ENCODE results near the gene ITGA8. TPM values are rescaled to one million over a fixed set of nuclear protein-coding genes. Genes with fewer than 3 reads are reported as not detected.
"Not testable (repeated sequence)": the region's sequence is repeated elsewhere in the genome, so short reads cannot be mapped to it uniquely, and the experiment has no call there.

The ITGA8 gene
- total RNA-seq, 2 experiments from 2014 or later = not detected

GRCh38 chr10:15606377-15606776 is 113.3 kb downstream of the ITGA8 start:
- peaks cover 9% of the 10 kb centered on the region for H3K27me3 Mint-ChIP-seq
- H3K36me3 Mint-ChIP-seq (ENCODE audit: low read depth) = no peaks in the 10 kb centered on the region
- no peak overlapping the region for H3K4me3 Mint-ChIP-seq
- no peak for DNase-seq
- CTCF ChIA-PET = no interaction called here
- no peak overlapping the region for H3K27ac Mint-ChIP-seq
- POLR2A ChIA-PET = no interaction called here
- H3K9me3 Mint-ChIP-seq = no peaks in the 10 kb centered on the region
- no peaks in the 10 kb centered on the region for H3K4me1 Mint-ChIP-seq

DNA sequence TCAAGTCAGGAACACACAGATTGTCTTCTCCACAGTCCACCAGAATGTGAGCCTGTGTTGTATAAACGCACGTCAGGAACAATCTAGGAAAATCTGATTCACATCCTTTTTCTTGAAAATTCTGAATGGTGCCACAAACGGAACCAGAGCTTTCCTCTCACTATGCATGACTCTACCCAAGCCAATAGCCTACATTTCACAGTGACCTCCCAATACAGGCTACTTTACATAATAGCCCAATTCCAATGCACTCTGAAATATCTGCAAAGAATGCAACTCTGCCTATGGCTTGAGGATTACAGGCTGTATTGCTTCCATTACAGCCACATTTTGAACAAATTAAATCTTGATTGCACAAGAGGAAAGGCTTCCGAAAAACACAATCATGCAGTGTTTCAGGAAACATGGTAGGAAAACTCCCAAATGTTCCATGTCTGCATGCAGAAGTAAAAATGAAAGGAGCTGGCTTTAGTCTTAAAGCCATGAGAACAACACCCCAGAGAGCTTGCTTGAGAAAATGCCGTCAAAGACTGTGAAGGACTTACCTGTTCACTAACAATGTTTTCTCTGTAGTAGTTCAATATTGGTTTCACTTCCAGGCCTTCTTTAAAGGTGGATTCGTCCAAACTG is 113.9 kb downstream of the ITGA8 start:
- Mint-ChIP-seq H3K27me3 (peaks cover 9% of the 10 kb centered on the region), H3K9me3 (no peaks in the 10 kb centered on the region), H3K36me3 (ENCODE audit: low read depth) (no peaks in the 10 kb centered on the region), H3K4me1 (no peaks in the 10 kb centered on the region), H3K27ac (no peak overlapping the region), H3K4me3 (no peak overlapping the region)
- ChIA-PET POLR2A (no interaction called here), CTCF (no interaction called here)
- DNase-seq = no peak

DNA sequence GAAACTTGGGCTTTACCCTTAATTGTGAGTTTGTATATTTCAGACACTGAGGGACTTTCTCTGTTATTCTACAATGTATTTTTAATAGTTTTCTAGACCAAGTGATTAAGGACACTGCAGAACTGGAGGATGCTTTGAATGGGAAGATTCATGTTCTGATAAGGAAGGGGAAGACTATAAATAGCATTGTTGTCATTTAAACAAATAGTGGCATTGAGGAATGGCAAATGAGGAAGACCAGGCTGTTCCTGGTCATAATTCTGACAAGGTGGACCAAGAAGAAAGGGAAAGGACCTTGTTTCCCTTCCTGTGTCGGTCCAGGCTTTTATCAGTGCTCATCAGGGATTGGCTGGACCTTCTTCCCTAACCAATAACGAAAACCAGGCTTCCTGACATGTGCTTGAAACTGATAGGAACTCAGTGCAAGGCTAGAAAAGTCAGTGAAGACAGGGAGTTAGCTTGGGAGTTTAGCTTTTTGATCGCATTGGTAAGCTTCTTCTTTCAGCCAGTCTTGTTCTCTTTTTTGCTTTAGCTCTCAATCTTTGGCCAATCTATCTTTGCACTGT is 116.2 kb downstream of the ITGA8 start:
- Mint-ChIP-seq H3K9me3 (no peaks in the 10 kb centered on the region), H3K4me3 (no peak overlapping the region), H3K27me3 (peaks cover 7% of the 10 kb centered on the region), H3K4me1 (no peaks in the 10 kb centered on the region), H3K36me3 (ENCODE audit: low read depth) (no peaks in the 10 kb centered on the region), H3K27ac (no peak overlapping the region)
- ChIA-PET CTCF (no interaction called here), POLR2A (no interaction called here)
- DNase-seq = no peak

DNA sequence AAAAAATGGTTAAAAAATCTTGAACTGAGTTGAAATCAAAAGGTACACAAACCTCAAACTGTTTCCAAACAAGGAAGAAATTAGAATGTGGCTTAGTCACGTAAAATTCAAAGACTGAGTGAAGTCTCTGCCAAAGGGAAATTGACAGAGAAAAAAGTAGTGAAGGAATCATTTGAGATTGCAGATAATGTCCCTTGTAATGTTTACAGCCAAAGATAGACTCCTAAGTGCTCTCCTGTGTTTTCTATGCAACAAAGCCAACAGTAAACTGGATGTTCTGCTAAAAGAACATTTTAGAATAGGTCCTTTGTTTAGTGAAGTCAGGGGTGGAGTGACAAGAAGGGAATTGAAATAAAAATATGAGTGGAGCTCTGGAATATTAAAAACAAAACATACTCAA is 117.9 kb downstream of the ITGA8 start:
- H3K36me3 Mint-ChIP-seq (ENCODE audit: low read depth) = no peaks in the 10 kb centered on the region
- no peak for DNase-seq
- H3K27ac Mint-ChIP-seq = no peak overlapping the region
- no peak overlapping the region for H3K4me3 Mint-ChIP-seq
- no peaks in the 10 kb centered on the region for H3K9me3 Mint-ChIP-seq
- peaks cover 7% of the 10 kb centered on the region for H3K27me3 Mint-ChIP-seq
- CTCF ChIA-PET = no interaction called here
- POLR2A ChIA-PET = no interaction called here
- H3K4me1 Mint-ChIP-seq = no peaks in the 10 kb centered on the region

GRCh38 chr10:15595260-15595659 is 124.5 kb downstream of the ITGA8 start:
- ChIA-PET POLR2A (no interaction called here), CTCF (no interaction called here)
- H3K4me3 Mint-ChIP-seq = no peak overlapping the region
- H3K9me3 Mint-ChIP-seq = no peaks in the 10 kb centered on the region
- H3K27ac Mint-ChIP-seq = no peak overlapping the region
- DNase-seq = no peak
- H3K4me1 Mint-ChIP-seq = no peaks in the 10 kb centered on the region
- peaks cover 4% of the 10 kb centered on the region for H3K27me3 Mint-ChIP-seq
- H3K36me3 Mint-ChIP-seq (ENCODE audit: low read depth) = no peaks in the 10 kb centered on the region

GRCh38 chr10:15591937-15592336 is 127.8 kb downstream of the ITGA8 start:
- CTCF ChIA-PET = no interaction called here
- DNase-seq = no peak
- H3K27me3 Mint-ChIP-seq = peaks cover 8% of the 10 kb centered on the region
- H3K4me1 Mint-ChIP-seq = no peaks in the 10 kb centered on the region
- no peaks in the 10 kb centered on the region for H3K9me3 Mint-ChIP-seq
- no peaks in the 10 kb centered on the region for H3K36me3 Mint-ChIP-seq (ENCODE audit: low read depth)
- H3K27ac Mint-ChIP-seq = no peak overlapping the region
- no peak overlapping the region for H3K4me3 Mint-ChIP-seq
- POLR2A ChIA-PET = no interaction called here

DNA sequence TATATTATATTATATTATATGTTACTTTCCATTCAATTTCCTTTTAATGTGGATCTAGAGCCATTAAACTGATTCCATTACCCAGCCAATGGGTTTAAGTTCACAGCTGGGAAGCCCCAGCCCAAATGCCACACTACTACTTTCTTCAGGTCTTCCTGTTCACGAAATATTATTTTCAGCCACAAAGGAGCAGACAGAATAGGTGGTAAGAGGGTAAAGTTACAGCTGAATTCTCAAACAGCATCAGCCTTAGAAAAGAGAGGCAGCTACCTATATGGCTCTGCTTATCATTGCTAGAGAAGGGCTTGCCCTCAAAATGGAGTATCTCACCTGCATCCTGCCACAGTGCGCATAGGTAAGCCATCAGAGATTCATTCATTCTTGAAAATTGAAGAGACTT is 128.3 kb downstream of the ITGA8 start:
- no peak overlapping the region for H3K4me3 Mint-ChIP-seq
- H3K27ac Mint-ChIP-seq = no peak overlapping the region
- H3K4me1 Mint-ChIP-seq = no peaks in the 10 kb centered on the region
- H3K27me3 Mint-ChIP-seq = peaks cover 8% of the 10 kb centered on the region
- no peak for DNase-seq
- no peaks in the 10 kb centered on the region for H3K36me3 Mint-ChIP-seq (ENCODE audit: low read depth)
- no peaks in the 10 kb centered on the region for H3K9me3 Mint-ChIP-seq
- ChIA-PET POLR2A (no interaction called here), CTCF (no interaction called here)

GRCh38 chr10:15588635-15589508 is 130.8 kb downstream of the ITGA8 start:
- H3K36me3 Mint-ChIP-seq (ENCODE audit: low read depth) = no peaks in the 10 kb centered on the region
- H3K27me3 Mint-ChIP-seq = peaks cover 8% of the 10 kb centered on the region
- DNase-seq = no peak
- H3K4me1 Mint-ChIP-seq = no peaks in the 10 kb centered on the region
- H3K9me3 Mint-ChIP-seq = no peaks in the 10 kb centered on the region
- ChIA-PET CTCF (no interaction called here), POLR2A (no interaction called here)
- no peak overlapping the region for H3K27ac Mint-ChIP-seq
- no peak overlapping the region for H3K4me3 Mint-ChIP-seq

DNA sequence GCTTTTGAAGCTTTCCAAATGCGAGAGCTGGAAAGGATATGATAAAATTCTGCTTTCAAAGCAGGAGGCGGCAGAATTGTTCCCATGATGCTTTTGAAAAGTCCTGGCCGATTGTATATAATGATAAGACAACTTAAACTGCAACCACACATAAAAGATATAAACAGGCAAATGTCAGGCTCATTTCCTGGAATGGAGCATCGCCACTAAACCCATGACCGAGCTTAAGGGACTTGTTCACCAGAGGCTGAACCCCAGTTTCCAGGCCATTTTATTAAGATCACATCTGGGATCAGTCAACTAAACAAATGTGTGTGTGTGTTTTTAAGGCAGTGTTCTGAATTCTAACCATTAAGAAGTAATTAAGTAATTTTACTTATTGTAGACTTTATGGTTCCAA is 131.6 kb downstream of the ITGA8 start:
- Mint-ChIP-seq H3K4me1 (no peaks in the 10 kb centered on the region), H3K4me3 (no peak overlapping the region), H3K9me3 (no peaks in the 10 kb centered on the region), H3K27me3 (peaks cover 8% of the 10 kb centered on the region), H3K36me3 (ENCODE audit: low read depth) (no peaks in the 10 kb centered on the region), H3K27ac (no peak overlapping the region)
- ChIA-PET CTCF (no interaction called here), POLR2A (no interaction called here)
- no peak for DNase-seq

DNA sequence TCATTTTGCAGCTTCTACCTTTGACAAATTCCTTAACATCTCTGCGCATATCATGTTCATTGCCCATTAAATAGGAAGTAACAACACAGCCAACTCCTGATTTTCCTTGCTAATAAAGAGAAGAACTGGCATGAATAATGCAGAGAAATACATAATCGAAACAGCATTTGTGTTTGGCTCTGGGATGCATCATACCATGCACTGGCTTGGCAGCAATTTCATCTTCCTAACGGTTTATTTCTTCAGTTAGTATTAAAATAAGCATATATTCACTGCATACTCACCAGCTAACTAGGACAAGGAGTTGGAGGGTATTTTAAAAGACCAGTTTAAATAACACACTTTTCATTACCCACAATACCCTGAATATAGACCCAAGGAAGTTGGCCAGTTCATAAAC is 132.5 kb downstream of the ITGA8 start:
- H3K4me1 Mint-ChIP-seq = no peaks in the 10 kb centered on the region
- no peak overlapping the region for H3K27ac Mint-ChIP-seq
- H3K4me3 Mint-ChIP-seq = no peak overlapping the region
- H3K27me3 Mint-ChIP-seq = peaks cover 8% of the 10 kb centered on the region
- CTCF ChIA-PET = no interaction called here
- DNase-seq = no peak
- H3K36me3 Mint-ChIP-seq (ENCODE audit: low read depth) = no peaks in the 10 kb centered on the region
- H3K9me3 Mint-ChIP-seq = no peaks in the 10 kb centered on the region
- POLR2A ChIA-PET = no interaction called here

GRCh38 chr10:15585303-15585715 is 134.4 kb downstream of the ITGA8 start:
- DNase-seq = peak; percentile 44
- no peaks in the 10 kb centered on the region for H3K4me1 Mint-ChIP-seq
- no peaks in the 10 kb centered on the region for H3K36me3 Mint-ChIP-seq (ENCODE audit: low read depth)
- ChIA-PET POLR2A (no interaction called here), CTCF (interaction anchor here (0.7 to 1.7 kb wide), 6 partner anchors 8 to 237 kb away, joined by 3 read pairs; no protein-coding TSS in a partner anchor)
- H3K27me3 Mint-ChIP-seq = peaks cover 10% of the 10 kb centered on the region
- no peaks in the 10 kb centered on the region for H3K9me3 Mint-ChIP-seq
- no peak overlapping the region for H3K4me3 Mint-ChIP-seq
- H3K27ac Mint-ChIP-seq = no peak overlapping the region

- POLR2A ChIA-PET = not testable (repeated sequence)
Observed at GRCh38 chr10:15582972-15583371, 136.8 kb downstream of the ITGA8 start.

GRCh38 chr10:15579605-15580004 is 140.1 kb downstream of the ITGA8 start:
- CTCF ChIA-PET = no interaction called here
- POLR2A ChIA-PET = no interaction called here

More at GRCh38 chr10:15582972-15583371, 136.8 kb downstream of the ITGA8 start:
- H3K27ac Mint-ChIP-seq; CTCF ChIA-PET; DNase-seq; H3K4me3 Mint-ChIP-seq; H3K9me3 Mint-ChIP-seq; H3K36me3 Mint-ChIP-seq (ENCODE audit: low read depth); H3K4me1 Mint-ChIP-seq; H3K27me3 Mint-ChIP-seq: not testable (repeated sequence)

More at GRCh38 chr10:15579605-15580004, 140.1 kb downstream of the ITGA8 start:
- H3K27me3 Mint-ChIP-seq = peaks cover 4% of the 10 kb centered on the region
- H3K4me3 Mint-ChIP-seq = no peak overlapping the region
- H3K36me3 Mint-ChIP-seq (ENCODE audit: low read depth) = no peaks in the 10 kb centered on the region
- no peaks in the 10 kb centered on the region for H3K4me1 Mint-ChIP-seq
- DNase-seq = no peak
- H3K27ac Mint-ChIP-seq = no peak overlapping the region
- no peaks in the 10 kb centered on the region for H3K9me3 Mint-ChIP-seq

Data from activated CD4-positive, alpha-beta memory T cell treated with anti-CD3 and anti-CD28 coated beads, Interleukin-2, amount 10 ng/mL, durations not matched to agents 7 days and 5 days (primary cell).